Spinal cord (tissue), 10 donors: Measurements from ENCODE around the gene PPL. TPM values are rescaled to one million over a fixed set of nuclear protein-coding genes. Genes with fewer than 3 reads are reported as not detected.

ENCODE experiments used
- DNase-seq, 6 donors: peaks; one replicate each; pipeline versions ENCODE4 v3.0.0 to v3.0.0-alpha.2; 2013 to 2015; ENCODE audit warnings: low spot score in 6 of 6, low read depth in 4 of 6
- H3K27ac ChIP-seq: one replicate; pipeline ENCODE4 v1.5.1; 2013; ENCODE audit warnings: low read depth, low read length, control low read depth
- H3K27me3 ChIP-seq: one replicate; pipeline ENCODE4 v1.6.1; 2013; ENCODE audit warnings: low read length; ENCODE audit not compliant: control insufficient read depth, insufficient read depth
- H3K36me3 ChIP-seq: one replicate; pipeline ENCODE4 v1.6.1; 2013; ENCODE audit warnings: low read length; ENCODE audit not compliant: control insufficient read depth, insufficient read depth
- H3K4me1 ChIP-seq: one replicate; pipeline ENCODE4 v1.6.1; 2013; ENCODE audit warnings: low read length; ENCODE audit not compliant: control insufficient read depth, insufficient read depth
- H3K4me3 ChIP-seq: one replicate; pipeline ENCODE4 v1.5.1; 2013; ENCODE audit warnings: low read depth, low read length, control low read depth
- H3K9me3 ChIP-seq: one replicate; pipeline ENCODE4 v1.6.1; 2013; ENCODE audit warnings: low read length; ENCODE audit not compliant: control insufficient read depth, insufficient read depth
- WGBS: methylation state at CpG from one replicate; pipeline ENCODE4 v1.1.5; 2013; ENCODE audit warnings: missing lambda C conversion rate; ENCODE audit not compliant: insufficient coverage; 5-methylcytosine and 5-hydroxymethylcytosine counted together
- polyA plus RNA-seq, 2 donors: library from polyadenylated mRNA; unstranded; fragments of 120-200 nt; gene quantifications; one replicate each; pipeline ENCODE4 v1.2.1, GENCODE V29; 2013; ENCODE audit not compliant: insufficient read length in 2 of 2
- total RNA-seq, 2 donors: library from RNA; depleted of rRNA in 1 of 2; stranded (reverse); fragments of 120-200 nt in 1 of 2; fragments of >200 nt in 1 of 2; gene quantifications; one replicate each; pipeline versions ENCODE4 v1.2.3 to v1.2.4, GENCODE V29; 2013 to 2014
- donor health status: healthy.

The PPL gene
- total and polyA plus RNA-seq, 4 donors, result 2.7 to 5.6 (median 3.7) TPM

GRCh38 chr16:4884972-4885874 lies 51.7 kb downstream of the PPL start:
- H3K9me3 ChIP-seq, result no peaks in the 10 kb centered on the region
- WGBS, result 94% methylated on average over 45 of the region's 45 CpGs
- H3K4me1 ChIP-seq, result no peaks in the 10 kb centered on the region
- H3K27ac ChIP-seq, result no peak overlapping the region
- no peak overlapping the region for H3K4me3 ChIP-seq
- no peaks in the 10 kb centered on the region for H3K27me3 ChIP-seq
- no peak for DNase-seq
- peaks cover 77% of the 10 kb centered on the region for H3K36me3 ChIP-seq

GRCh38 chr16:4884209-4884608 lies 52.7 kb downstream of the PPL start:
- no peaks in the 10 kb centered on the region for H3K27me3 ChIP-seq
- H3K4me1 ChIP-seq, result no peaks in the 10 kb centered on the region
- peaks cover 77% of the 10 kb centered on the region for H3K36me3 ChIP-seq

GRCh38 chr16:4883501-4883900 lies 53.4 kb downstream of the PPL start:
- H3K4me3 ChIP-seq, result no peak overlapping the region
- H3K27ac ChIP-seq, result no peak overlapping the region
- no peaks in the 10 kb centered on the region for H3K27me3 ChIP-seq
- no peaks in the 10 kb centered on the region for H3K4me1 ChIP-seq
- no peaks in the 10 kb centered on the region for H3K9me3 ChIP-seq
- 96% methylated on average over 25 of the region's 25 CpGs for WGBS
- DNase-seq, result no peak
- H3K36me3 ChIP-seq, result peaks cover 78% of the 10 kb centered on the region

More at GRCh38 chr16:4884209-4884608, 52.7 kb downstream of the PPL start:
- WGBS, result 94% methylated on average over 34 of the region's 34 CpGs
- no peak for DNase-seq
- Histone ChIP-seq H3K4me3 (no peak overlapping the region), H3K9me3 (no peaks in the 10 kb centered on the region), H3K27ac (no peak overlapping the region)

- no peaks in the 10 kb centered on the region for H3K9me3 ChIP-seq
- H3K4me3 ChIP-seq, result no peak overlapping the region
- H3K27ac ChIP-seq, result no peak overlapping the region
- H3K36me3 ChIP-seq, result peaks cover 78% of the 10 kb centered on the region
- 66% methylated on average over 10 of the region's 11 CpGs for whole genome bisulfite sequencing
- peak in 2 of 6 donors; percentile 21 to 47 for DNase-seq
- no peaks in the 10 kb centered on the region for H3K27me3 ChIP-seq
- H3K4me1 ChIP-seq, result no peaks in the 10 kb centered on the region
Measured at GRCh38 chr16:4882633-4883285, 54.2 kb downstream of the PPL start.

GRCh38 chr16:4882000-4882632 lies 54.8 kb downstream of the PPL start:
- DNase-seq, result peak in 2 of 6 donors; percentile 10 to 42
- H3K27ac ChIP-seq, result no peak overlapping the region
- WGBS, result 77% methylated on average over 7 of the region's 14 CpGs
- H3K9me3 ChIP-seq, result no peaks in the 10 kb centered on the region
- no peaks in the 10 kb centered on the region for H3K27me3 ChIP-seq
- no peak overlapping the region for H3K4me3 ChIP-seq
- no peaks in the 10 kb centered on the region for H3K4me1 ChIP-seq
- peaks cover 79% of the 10 kb centered on the region for H3K36me3 ChIP-seq

- no peaks in the 10 kb centered on the region for H3K9me3 ChIP-seq
- H3K27me3 ChIP-seq, result no peaks in the 10 kb centered on the region
- WGBS, result 94% methylated on average over 17 of the region's 17 CpGs
- no peak overlapping the region for H3K4me3 ChIP-seq
- H3K36me3 ChIP-seq, result peaks cover 88% of the 10 kb centered on the region
- no peak for DNase-seq
- H3K27ac ChIP-seq, result no peak overlapping the region
- H3K4me1 ChIP-seq, result no peaks in the 10 kb centered on the region
Measured at GRCh38 chr16:4880006-4880580, 56.9 kb downstream of the PPL start.

- Histone ChIP-seq H3K36me3 (peaks cover 88% of the 10 kb centered on the region), H3K4me1 (no peaks in the 10 kb centered on the region), H3K9me3 (no peaks in the 10 kb centered on the region), H3K27me3 (no peaks in the 10 kb centered on the region), H3K4me3 (no peak overlapping the region), H3K27ac (no peak overlapping the region)
- WGBS, result no CpG with 5 or more reads among the region's 4 CpGs
- DNase-seq, result no peak
Measured at GRCh38 chr16:4879049-4879448, 57.9 kb downstream of the PPL start.

GRCh38 chr16:4877380-4877685 lies 59.6 kb downstream of the PPL start:
- H3K4me1 ChIP-seq, result no peaks in the 10 kb centered on the region
- no peaks in the 10 kb centered on the region for H3K9me3 ChIP-seq
- WGBS, result 93% methylated on average over 14 of the region's 14 CpGs
- no peaks in the 10 kb centered on the region for H3K27me3 ChIP-seq
- H3K27ac ChIP-seq, result no peak overlapping the region
- DNase-seq, result no peak
- H3K36me3 ChIP-seq, result peaks cover 82% of the 10 kb centered on the region
- H3K4me3 ChIP-seq, result no peak overlapping the region

GRCh38 chr16:4876646-4877379 lies 60.1 kb downstream of the PPL start:
- no peaks in the 10 kb centered on the region for H3K4me1 ChIP-seq
- no peaks in the 10 kb centered on the region for H3K27me3 ChIP-seq
- H3K4me3 ChIP-seq, result no peak overlapping the region
- DNase-seq, result no peak
- 96% methylated on average over 10 of the region's 11 CpGs for WGBS
- peaks cover 83% of the 10 kb centered on the region for H3K36me3 ChIP-seq
- H3K27ac ChIP-seq, result no peak overlapping the region
- no peaks in the 10 kb centered on the region for H3K9me3 ChIP-seq
